ENCODE data around the gene CCDC196.

CCDC196 gene, protein sequence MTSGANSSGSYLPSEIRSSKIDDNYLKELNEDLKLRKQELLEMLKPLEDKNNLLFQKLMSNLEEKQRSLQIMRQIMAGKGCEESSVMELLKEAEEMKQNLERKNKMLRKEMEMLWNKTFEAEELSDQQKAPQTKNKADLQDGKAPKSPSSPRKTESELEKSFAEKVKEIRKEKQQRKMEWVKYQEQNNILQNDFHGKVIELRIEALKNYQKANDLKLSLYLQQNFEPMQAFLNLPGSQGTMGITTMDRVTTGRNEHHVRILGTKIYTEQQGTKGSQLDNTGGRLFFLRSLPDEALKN

DNA sequence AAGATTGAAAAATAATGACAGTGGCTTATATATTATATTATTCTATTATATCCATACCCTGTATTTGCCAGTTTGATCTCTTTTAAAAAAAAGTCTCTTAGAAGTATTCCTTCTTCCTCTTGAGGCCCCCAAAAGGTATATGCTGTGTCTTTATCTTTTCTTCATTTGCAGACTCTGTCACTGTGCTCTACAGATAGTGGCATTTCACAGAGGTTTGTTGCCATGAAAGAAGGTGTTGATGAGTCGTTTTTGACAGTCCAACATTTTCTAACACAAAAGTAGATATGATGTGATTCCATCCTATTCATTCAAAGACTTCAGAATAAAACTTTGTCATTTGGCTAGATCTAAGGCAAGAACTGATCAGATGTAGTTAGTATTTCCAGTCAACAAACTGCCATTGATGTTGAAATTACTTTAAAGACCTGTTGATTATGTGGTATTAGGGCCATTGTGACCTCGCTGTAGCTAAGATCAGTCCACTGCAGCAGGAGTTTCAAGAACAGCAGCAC is at the start of gene CCDC196:
Gene CCDC196, plus strand, starts transcription at position 462 of the 512 bp plus-strand sequence. CDS start 132 bp downstream, outside the sequence.
- DNase-seq (ENCODE audit: low read depth, low spot score): no peak

DNA sequence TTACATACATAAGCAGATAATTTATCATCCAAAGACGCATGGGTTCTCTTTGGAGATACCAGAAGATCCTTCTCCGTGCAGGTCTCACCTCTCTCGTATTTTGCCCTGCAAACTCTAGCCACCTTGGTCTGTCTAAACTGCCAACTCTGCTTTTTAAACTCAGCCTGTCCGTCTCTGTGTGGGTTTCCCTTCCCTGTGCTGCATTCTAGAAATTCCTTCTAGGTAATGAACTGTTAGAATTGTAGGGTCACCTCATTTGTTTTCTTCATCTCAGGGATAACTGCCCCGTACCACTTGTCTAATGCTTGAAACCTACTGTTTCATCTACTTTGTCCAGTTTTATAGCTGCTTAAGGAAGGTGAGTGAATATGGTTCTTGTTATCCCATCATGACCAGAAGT is 45.4 kb upstream of the CCDC196 start:
- DNase-seq (ENCODE audit: low read depth, low spot score): no peak

DNA sequence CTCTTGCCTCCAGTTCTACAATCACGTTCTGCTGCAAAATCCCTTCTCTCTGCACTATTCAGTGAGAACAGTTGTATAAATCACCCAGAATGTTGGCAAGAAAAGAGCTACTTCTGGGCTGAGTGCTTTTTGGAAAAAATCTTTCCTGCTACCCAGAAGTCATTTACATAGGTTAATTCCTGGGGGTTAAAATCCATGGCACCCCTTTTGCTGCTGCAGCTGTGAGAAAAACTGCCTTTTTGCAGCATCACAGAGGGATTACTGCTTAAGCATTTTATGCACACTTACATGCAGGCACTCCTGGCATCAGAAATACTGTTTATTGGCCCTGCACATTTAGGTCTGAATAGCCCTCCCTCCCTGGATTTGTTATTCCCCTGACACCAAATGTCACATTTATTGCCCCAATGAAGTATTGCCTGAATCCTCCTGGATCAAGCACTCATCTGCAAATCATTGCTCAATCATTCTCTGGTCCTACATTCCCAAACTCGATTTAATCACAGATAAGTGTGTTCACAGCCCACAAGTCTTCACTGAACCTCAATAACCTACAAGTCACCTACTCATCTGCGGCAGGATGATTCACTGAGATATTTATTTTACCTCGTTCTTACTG is 43.1 kb upstream of the CCDC196 start:
- DNase-seq (ENCODE audit: low read depth, low spot score): no peak

DNA sequence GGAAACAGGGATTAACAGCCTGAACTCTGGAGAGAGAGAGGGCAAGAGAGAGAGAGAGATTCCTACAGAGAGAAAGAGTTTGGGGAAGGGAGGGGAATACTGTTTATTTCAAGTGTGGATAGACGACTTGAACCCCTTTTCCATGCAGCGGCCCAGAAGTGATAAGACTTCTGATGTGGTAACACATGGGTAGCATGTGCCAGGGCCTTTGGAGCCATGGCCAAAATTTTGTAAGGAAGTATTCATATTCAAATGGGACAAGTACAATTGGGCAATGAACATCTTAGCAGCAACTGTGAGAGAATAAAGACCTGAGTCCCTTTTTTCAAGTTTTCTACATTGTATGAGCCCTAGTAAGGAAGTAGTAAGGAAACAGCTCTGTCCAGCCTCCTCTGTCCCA is 42.4 kb upstream of the CCDC196 start:
- no peak for DNase-seq (ENCODE audit: low read depth, low spot score)

DNA sequence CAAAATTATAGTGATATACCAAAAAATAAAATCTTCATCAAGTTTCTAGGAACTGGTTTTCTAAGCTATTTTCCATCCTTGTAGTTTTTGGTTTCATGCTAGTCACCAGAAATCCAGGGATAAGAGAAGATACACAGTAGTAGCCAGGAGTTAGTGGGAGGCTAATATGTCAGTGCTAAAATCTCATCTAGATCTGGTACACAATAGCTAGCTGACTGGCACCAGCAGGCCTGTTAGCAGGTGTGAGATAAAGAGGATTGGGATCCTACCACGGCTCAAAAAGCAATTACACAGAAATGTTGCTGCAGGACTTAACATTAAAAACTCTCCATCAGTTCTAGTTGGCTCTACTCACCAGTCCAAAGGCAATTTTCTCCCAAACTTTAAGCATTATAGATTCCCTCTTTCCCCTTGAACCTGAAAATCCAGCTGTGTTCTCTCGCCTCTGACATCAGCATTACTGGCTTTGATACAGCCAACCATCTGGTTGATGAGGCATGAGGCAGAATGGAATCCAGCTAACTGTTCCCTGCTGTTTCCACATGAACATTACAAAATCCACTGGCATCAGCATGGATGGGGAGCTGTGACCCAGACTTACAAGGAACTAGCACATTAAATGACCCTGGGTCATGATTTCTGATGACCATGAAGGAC is 41.8 kb upstream of the CCDC196 start:
- DNase-seq (ENCODE audit: low read depth, low spot score): no peak

DNA sequence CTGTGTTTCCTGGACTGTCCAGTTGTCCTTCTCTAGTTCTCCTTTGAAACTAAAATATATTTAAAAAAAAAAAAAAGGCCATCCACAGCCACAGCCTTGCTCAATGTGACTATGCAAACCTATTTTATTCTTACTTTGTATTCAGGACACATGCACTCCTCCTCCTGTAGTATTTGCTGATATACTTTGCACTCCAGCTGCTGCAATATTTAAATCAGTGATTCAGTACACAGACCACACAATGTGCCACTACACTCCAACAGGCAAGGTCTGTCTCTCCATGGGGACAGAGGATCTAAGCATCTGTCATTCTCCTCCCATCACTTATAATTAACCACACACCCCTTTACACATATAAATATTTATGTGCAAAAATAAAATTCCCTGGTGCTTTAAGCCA is 40.2 kb upstream of the CCDC196 start:
- no peak for DNase-seq (ENCODE audit: low read depth, low spot score)

DNA sequence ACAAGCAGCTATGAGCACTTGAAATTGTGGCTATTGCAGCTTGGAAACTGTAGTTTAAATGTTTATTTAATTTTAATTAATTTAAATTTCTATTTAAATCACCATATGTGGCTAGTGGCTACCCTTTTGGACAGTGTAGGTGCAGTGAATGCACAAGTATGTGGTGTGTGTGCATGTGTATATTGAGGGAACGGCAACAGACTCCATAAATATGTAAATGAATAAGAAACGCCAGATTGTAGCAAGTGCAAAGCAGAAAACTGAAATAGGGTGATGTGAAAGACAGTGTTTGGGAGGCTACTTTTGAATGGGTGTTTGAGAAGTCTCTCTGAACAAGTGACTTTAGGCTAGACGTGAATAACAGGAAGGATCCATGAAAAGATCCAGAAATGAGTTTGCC is 32.7 kb upstream of the CCDC196 start:
- DNase-seq (ENCODE audit: low read depth, low spot score): no peak

DNA sequence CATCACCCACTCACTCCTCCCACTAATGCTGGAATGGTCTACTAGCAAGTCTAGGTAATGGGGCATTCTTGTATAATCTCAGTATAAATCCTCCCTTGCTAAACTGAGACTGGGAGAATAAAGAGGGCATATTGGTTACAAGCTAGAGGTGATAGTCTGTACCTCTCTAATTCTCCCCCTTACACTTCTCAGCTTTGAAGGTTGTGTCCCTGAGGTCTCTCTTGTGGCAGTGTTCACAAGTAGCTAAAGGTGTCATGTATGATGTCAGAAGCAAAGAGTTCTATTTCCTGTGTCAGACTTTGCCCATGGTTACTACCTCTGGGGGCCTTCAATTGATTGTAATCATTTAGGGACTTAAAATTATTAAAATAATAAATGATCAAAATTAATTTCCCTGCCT is 26.6 kb upstream of the CCDC196 start:
- no peak for DNase-seq (ENCODE audit: low read depth, low spot score)

DNA sequence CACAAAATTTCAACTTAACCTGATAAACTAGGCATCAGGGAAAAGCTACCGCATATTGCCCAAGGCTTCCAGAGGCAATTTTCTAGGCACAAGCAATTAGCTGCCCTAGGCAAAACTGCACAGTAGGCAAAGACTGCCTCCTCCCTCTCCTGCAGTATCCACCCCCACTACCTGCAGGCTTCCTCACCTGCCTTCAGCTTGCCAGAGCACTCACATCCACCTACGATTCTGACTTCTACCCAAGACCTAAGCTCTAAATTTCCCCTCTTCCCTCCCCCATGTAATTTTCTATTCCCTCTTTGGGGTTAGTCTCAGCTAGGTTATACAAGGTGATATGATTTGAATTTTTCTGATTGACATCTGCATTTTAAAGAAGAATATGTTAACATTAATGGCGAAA is 21.9 kb upstream of the CCDC196 start:
- DNase-seq (ENCODE audit: low read depth, low spot score): no peak

DNA sequence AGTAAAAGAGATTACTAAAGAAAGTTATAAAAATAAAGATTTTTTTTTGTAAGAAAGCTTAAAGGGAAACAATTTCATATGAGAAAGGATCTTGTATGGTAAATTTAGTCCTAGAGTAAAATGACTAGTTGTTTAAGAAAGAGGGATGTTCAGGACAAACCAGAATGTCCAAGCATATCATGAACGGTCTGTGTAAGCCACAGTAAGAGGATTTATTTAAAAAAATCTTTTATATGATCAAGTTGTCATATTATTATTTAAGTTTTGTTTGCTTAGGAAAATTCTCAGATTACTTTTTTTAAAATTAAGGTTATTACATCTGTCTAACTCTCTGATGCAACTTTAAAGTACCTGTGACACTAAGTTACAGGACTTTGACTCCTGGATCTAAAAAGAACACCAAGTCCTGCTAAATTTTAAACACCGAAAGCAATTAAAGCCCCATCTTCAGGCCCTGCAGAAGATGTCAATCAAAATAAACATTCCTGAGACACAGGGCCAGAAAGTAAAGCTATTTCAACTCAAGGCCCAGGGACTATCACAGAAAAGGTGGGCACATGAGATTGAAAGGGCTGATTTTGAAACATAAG is 17.3 kb upstream of the CCDC196 start:
- no peak for DNase-seq (ENCODE audit: low read depth, low spot score)

DNA sequence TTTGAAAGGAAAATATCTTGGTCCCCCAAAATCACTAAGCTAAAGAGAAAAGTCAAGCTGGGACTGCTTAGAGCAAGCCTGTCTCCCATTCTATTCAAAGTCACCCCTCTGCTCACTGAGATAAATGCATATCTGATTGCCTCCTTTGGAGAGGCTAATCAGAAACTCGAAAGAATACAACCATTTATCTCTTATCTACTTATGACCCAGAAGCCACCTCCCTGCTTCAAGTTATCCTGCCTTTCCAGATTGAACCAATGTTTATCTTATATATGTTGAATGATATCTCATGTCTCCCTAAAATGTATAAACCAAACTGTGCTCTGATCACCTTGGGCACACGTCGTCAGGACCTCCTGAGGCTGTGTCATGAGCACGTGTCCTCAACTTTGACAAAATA is 14.6 kb upstream of the CCDC196 start:
- DNase-seq (ENCODE audit: low read depth, low spot score): no peak

DNA sequence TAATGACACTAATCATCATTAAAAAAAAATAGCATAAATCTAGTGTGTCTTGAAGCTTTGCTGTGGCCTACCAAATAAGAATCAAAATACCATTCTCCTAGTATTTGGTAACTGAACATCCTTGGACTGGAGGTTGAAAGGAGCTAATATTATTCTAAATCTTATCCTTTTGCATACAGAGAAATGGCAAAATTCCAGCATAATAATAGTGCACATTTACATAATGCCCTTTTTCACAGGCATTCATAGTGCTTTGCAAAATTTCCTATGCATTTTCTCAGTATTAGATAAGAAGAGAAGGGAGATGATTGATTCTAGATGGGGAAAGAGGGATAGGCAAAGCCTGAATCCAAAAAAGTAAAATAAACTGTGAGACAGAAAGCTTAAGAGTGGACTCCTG is 13.9 kb upstream of the CCDC196 start:
- no peak for DNase-seq (ENCODE audit: low read depth, low spot score)

DNA sequence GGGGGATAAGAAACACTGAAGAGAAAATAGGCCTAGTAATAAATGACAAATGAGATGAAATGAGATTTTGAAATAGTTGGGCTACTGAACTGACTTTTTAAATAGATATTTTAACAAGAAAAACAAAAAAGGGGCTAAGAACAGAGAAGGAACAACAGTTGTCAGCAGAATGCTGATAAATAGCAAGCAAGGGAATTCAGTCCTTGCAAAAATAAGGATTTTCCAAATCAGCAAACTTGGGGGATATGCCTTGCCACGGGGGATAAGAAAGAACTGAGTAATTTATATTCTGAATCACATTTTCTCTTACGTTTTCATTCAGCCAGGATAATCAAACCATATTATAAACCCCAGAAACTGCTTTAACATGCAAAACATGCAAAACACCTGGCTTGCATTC is 12.9 kb upstream of the CCDC196 start:
- DNase-seq (ENCODE audit: low read depth, low spot score): no peak

DNA sequence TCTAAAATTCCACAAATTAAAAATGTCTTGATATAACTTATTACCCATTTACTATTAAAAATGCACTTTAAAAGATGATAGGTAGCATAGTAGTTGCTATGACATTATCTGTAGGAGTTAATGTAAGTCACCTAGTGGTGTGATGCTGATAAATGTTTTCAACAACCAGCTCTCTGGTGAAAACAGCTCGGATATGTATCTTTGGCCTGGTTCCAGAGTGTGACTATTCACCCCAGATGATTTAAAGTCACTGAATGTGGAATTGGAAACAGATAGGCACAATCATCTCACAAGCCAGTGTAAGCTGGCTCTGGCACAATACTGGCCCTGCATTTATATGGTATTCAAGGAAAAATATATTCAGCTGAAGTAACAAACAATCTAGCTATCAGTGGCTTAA is 9.2 kb upstream of the CCDC196 start:
- no peak for DNase-seq (ENCODE audit: low read depth, low spot score)

DNA sequence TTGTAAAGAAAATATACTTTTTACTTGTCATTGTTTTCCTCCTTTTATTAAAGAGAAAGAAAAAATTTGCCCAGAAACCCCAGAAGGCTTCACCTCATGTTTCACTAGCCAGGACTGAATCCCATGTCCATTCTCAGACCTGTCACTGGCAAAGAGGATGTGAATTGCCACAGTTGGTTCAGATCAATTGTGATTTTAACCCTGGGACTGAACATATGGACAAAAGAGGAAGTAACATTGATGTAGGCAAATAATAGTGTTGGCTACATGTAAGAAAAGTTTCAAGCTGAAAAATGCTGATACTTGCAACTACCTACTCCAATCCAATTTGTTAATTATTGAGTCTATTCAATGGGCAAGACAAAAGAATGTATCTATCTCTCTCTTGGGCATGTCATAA is 8.6 kb upstream of the CCDC196 start:
- no peak for DNase-seq (ENCODE audit: low read depth, low spot score)

DNA sequence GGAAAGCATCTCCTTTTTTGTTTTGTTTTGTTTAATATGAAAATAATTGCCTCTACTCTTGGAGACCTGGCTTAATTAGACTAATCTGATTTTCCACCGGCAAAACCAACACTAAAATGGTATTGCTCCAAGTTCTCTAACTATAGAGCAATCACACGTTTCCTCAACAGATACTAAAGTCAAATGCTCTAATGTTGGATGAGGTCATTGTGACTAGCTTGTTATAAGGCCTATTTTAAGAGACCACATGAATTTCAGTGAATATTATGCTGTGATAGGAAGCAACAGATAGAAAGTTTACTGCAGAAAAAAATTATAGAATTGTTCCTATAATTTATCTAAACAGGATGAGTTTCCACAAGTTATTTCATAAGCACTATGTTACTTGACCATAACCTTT is 3.3 kb upstream of the CCDC196 start:
- no peak for DNase-seq (ENCODE audit: low read depth, low spot score)

DNA sequence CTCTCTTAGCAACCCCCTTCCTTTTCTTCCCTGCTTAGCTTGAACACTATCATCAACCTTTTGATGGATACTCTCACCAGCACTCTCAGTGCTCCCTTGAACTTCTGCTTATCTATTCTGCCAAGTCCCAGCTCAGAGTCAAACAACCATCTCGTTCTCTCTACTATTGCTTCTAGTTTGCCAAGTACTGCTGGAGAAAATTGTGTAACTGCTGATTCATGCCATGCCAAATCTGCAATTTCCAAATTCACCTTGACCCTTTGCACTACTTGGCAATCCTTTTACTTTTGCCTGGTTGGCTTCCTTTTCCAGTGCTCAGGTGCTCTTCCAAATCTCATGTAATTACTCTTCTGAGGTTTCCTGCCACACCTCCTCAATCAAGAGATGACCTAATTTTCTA is 2.8 kb upstream of the CCDC196 start:
- DNase-seq (ENCODE audit: low read depth, low spot score): no peak

DNA sequence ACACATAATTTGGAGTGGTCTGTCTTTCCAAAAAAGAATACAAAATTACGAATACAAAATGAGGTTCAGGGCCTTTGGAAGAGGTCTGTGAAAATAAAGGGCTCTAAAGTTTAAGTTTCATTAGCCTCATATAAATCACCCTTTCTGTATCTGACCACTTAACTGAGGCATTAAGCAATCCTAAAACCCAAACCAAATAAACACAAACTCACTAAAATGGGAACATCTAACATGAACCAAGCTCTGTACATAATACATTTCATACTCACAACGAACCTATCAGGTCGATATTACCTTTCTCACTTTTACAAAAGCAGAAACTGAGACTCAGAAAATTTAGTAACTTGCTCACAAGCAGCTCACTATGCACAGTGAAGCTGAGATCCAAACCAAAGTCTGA is 1.1 kb upstream of the CCDC196 start:
- no peak for DNase-seq (ENCODE audit: low read depth, low spot score)

DNA sequence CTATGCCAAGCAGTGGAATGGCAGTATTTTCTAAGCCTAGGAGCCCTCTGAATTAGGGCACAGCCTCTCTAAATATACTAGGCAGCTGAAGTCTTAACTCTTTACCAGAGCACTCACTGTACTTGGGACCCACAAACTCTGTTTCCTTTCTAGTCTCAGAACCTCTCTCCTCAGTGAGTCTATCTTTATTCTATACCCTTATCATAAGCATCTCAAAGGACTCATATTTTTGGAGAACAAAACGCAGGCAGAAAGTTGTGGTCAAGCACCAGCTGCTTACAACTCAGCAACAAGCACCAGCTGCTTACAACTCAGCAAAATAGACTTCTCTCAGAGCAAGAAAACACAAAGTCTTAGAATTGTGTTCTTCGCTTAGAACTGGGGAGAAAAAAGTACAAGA is 993 bp downstream of the CCDC196 start:
- no peak for DNase-seq (ENCODE audit: low read depth, low spot score)

DNA sequence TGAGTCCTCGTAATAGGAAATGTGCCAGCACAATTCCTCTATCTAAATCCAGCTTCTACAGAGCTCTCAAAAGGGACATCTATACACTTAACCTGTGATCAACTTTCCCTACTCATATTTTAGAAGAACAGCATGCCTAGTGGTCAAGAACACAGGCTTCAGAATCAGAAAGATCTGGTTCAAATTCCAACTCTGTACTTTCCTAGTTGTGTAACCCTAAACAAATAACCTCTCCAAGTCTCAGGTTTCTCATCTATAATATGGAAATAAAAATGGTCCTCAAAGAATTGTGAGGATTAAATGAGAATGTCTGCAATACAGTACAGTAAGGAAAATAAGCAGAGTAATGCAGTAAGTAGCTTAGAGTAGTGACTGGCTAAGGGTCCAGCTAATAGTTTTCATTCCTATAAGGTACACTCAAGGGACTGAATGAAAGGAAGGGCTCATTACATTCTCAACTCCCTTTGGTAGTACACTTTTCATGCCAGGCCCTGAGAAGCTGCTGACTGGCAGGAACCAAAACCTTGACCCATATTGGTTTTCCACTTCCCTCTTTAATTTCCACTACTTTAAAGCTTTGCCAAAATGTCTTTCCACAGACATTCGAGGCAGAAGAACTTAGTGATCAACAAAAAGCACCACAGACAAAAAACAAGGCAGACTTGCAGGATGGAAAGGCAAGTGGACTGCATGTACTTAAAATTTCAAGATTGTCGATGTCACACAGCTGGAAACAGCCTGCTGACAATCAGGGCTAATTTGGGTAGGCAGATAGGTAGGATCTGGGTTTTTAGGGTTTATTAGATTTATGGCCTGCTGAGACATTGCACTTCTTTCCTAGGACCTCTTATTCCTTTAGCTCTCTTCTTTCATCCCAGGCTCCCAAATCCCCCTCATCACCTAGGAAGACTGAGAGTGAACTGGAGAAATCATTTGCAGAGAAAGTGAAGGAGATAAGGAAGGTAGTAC is 4.3 kb downstream of the CCDC196 start:
- no peak for DNase-seq (ENCODE audit: low read depth, low spot score)

DNA sequence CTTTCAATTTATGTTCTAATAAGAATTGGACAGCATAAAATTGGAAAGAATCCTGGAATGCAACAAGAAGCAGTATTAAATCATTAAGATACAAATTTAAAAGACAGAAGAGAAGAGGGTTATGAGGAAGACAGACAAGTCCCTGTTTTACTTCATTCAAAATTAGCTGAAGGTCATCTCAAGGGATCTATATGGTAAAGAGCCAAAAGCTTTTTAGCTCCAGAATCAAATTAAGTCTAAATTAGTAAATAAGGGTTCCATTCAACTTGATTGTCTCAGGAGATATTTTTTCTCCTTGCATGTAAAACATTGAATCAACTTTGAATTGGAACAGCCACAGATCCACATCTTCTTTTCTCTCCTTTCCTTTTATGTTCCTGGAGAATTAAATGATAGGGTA is 7.6 kb downstream of the CCDC196 start:
- DNase-seq (ENCODE audit: low read depth, low spot score): no peak
